GM18498 (cell line): ENCODE measurements around the gene CRLF1.

Experiments used
- ATAC-seq: cut with Tn5 transposase; IDR thresholded peaks from one replicate; pipeline ENCODE4 v1.9.1; 2021; ENCODE audit warnings: mild to moderate bottlenecking, moderate library complexity; ENCODE audit not compliant: unreplicated experiment

CRLF1 gene

DNA sequence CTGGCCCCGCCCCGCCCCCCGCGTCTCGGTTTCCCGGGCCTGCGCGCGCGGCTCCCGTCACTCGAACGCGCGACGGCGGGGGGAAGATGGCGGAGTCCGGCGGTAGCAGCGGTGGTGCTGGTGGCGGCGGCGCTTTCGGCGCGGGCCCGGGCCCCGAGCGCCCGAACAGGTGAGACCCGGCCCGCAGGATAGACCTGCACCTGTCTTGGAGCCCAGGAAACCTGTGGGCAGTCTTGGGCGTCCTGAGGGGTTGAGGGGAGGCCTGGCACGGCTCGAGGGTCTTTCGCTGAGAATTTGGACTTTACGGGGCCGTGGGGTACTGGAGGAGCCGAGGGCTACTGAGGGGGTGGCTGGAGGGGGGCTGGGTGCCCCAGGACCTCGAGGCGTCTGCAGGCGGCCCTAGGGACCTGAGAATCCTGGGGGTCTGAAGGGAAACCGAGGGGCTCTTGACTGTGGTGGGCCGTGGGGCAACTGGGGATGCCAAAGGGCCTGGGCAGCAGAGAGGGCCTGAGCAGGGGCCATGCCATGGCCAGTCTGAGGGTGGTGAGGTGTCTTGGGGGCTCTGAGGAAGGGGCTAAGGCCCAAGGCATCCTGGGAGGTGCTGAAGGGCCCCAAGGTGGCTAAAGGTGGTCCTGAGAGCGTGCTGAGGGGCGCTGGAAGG is 30.5 kb upstream of the CRLF1 start, which contains the start of gene KLHL26:
TSS of gene KLHL26 (plus strand) at position 60 of the 661 bp plus-strand sequence. CDS start at position 87, 27 bp downstream.
- no peak for ATAC-seq

DNA sequence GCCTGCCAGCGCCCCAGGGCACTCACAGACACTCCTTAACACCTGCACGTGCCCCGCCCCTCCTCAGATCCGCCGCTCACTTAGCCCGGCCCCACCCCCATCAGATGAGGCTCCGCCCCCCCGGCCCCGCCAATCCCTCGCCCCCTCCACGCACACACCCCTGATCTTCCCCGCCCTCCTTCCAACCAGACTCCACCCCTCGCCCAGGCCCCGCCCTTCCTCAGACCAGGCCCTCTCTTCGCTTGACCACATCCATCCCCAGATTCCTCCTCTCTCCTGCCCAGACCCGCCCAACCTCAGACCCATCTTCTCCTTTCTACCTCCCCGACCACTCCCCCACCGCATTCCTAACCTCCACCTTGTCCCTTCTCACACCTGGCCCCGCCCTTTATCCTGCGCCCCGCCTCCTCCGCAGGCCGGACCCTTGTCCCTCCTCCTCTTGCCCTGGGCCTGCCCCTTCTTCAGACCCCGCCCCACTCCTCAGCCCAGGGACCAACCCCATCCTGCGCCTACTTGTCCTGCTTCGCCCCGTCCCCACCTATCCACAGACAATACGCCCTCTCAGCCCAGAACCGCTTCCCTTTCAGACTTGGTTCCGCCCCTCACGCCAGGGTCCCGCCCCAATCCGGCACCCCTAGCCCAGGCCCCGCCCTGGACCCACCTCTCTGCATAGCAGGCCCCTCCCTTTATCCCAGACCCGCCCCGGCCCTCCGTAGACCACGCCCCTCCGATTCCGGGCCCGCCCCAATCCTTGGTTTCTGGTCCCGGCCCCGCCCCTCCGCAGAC is 29.8 kb upstream of the CRLF1 start:
- peak; percentile 93 for ATAC-seq

DNA sequence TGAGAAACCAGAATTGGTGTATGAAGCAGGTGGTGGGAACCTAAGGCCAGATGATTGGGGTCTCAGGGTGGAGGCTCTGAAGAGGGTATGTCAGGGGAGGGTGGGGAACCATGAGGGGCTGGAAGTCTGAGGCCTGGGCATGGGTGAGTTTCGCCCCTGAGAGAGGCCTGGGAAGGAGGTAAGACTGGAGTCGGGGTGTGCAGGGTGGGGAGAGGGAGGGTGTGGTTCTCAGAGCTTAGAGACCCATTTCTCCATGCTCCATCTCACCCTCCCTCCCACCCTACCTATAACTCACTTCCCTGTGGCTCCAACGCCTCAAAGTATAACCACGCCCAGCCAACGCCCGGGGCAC is 29.2 kb upstream of the CRLF1 start:
- no peak for ATAC-seq

DNA sequence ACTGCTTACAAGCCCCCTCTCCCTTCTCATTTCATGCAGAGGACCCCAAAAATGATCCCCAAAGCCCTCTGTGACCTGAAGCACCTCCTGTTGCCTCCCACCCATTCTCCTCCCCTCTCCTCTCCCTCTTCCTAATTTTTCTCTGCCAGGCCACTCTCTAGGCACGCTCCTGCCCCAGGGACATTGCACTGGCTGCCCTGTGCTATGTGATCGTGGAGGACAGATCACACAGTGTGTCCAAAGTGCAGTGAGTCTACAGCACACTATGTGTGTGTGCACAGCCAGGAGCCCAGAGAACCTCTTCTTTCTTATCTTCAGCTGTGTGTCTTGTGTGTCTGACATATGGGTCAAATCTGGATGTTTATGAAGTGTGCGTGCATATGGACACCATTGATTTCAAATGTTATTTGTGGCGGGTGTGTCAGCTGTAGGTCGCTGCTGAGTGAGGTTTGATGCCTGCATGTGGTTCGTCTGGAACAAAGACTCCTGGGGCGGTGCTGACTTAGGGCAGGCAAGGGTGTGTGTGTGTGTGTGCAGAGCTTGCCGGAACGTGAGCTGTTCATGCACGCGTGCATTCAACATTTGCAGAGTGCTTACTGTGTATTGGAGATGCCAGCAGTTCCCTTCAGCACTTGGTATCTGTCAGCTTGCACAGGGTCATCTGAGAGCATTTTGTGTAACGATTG is 28.2 kb upstream of the CRLF1 start:
- no peak for ATAC-seq

DNA sequence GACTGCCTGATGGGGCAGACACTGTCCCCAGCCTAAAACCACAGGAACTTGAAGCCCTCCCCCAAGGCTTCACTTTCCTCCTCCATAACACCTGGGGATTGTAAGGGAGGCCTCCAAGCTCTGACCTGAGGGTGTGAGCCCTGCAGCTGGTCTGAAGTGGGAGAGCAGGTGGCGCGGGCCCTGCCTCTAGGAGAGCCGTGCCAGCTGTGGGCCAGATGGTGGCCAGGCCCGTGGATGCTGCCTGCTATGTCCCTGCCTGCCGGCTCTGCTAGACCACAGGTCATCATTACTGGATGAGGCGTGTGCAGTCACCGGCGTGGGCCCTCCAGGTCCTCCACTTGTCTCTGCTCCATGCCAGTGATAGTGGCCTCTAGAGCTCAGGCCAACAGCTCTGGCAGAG is 26.7 kb upstream of the CRLF1 start:
- ATAC-seq, result no peak

DNA sequence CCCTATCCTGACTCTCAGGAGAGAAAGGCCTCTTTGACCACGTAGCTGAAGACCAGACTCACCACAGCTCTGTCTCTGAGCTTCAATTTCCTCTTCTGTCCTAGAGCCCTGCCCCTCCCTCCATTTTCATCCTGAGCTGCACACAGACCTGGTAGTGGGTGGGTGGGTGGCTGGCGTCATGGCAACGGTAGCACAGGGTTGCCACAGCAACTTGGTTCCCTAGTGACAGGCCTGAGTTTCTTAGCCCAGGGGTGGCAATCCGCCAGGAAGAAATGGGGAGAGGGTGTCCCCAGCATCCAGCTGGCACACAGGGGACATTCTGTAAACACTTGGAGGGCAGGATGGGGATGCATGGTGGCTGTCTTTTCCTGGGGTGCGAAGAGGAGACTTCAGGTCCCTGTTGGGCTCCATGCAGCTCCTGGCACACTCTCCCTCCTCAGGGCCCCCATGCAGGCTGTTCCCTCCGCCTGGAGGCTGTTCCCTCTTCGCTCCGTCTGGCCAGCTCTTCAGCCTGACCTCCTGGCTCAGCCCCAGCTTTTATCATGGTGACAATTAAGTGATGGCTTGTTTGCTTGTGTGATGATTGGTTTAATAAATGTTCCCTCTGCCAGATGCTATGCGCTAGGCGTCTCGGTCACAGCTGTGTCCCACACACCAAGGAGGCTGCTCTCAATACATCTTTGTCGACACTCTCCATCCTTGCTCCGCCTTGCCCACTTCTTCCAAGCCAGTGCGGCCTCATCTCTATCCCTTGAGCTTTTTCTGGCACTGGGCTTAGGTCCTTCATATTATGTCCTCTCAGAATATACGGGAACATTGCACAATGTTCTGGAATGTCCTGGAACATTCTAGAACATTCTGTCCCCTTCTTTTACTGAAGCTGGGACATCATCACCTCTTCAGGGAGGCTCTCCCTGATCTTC is 22.8 kb upstream of the CRLF1 start:
- no peak for ATAC-seq

DNA sequence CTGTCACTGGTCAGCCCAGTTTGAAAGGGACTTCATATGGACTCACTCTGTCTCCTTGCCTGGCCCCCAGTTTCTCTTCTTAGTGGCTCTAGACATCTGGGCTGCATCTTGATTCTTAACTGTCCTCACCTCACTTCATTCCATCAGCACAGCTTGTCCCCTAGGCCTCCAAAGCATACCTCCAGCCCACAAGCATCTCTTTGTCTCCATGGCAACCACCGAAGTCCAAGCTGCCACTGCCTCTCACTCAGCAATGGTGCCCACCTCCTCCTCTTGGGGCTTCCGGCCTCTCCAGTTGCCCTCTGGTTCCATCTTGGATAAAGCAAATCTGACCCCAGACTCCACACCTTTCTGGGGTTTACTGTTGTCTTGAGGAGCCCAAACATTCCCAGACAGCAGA is 20.3 kb upstream of the CRLF1 start:
- ATAC-seq, result no peak

DNA sequence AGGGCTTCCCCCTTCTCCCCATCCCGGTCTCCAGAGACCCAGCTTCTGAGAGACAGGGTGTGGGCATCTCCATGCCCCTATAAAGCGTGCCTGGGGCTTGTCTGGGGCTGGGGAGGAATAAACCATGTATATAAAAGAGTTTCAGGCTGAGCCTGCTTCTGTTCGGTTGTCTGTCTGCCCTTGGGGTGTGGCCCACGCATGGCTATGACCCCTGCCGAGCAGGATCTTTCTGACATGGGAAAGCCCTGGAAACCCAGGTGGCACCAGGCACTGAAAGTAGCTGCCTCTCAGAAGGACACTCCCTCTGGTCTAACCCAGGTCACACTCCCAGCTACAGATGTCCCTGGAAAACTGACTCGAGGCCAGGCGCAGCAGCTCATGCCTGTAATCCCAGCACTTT is 14.3 kb upstream of the CRLF1 start:
- no peak for ATAC-seq

DNA sequence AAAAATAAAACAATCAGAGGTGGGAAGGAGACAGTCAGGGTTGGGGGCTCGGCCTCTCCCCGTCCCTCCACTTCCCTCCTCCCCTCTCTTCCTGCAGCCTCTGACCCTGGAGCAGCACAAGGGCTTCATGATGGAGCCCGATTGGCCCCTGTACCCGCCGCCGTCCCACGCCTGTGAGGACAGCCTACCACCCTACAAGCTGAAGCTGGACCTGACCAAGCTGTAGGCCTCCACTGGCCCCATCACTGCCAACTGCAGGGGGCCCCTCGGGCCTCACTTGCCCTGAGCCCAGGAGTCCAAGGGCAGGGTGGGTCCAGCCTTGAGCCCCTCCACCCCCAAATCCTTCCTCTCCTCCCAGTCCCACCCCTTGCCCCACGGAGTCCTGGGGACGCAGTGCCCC is 13.7 kb upstream of the CRLF1 start:
- ATAC-seq, result no peak

DNA sequence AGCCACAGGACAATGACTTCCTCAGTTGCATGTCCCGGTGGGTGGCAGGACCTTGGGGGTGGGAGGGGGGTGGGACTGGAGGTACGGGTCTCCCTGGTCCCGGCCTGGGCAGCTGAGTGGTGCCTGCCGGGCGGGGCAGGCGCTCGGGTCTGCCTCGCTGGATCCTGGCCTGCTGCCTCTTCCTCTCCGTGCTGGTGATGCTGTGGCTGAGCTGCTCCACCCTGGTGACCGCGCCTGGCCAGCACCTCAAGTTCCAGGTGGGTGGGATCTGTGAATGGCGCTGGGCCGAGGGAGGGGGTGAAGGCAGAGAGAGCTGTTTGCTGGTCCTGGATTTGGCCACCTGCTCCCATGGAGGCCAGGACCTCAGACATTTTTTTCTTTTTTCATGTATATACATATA is 11.6 kb upstream of the CRLF1 start:
- ATAC-seq, result no peak

DNA sequence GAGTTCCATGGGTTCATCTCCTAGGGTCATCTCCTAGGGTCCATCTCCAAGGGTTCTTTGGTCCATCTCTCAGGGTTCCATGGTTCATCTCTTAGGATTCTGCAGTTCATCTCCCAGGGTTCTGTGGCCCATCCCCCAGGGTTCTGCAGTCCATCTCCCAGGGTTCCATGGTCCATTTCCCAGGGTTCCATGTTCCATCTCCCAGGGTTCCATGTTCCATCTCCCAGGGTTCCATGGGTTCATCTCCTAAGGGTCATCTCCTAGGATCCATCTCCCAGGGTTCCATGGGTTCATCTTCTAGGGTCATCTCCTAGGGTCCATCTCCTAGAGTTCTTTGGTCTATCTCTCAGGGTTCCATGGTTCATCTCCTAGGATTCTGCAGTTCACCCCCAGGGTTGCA is 11.0 kb upstream of the CRLF1 start:
- no peak for ATAC-seq

DNA sequence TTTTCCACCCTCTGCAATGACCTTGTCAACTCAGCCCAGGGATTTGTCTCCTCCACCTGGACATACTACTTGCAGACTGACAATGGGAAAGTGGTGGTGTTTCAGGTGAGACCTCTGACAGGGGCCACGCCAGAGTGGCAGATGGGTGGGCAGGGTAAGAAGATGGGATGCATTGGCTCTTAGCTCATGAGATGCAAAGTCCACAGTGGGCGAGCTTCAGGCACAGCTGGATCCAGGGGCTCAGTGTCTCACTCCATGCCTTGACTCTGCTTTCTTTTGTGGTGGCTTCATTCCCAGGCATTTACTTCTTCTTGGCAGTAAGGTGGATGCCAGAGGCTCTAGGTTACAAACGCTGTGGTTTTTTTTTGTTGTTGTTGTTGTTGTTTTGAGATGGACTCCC is 9.4 kb upstream of the CRLF1 start:
- no peak for ATAC-seq

DNA sequence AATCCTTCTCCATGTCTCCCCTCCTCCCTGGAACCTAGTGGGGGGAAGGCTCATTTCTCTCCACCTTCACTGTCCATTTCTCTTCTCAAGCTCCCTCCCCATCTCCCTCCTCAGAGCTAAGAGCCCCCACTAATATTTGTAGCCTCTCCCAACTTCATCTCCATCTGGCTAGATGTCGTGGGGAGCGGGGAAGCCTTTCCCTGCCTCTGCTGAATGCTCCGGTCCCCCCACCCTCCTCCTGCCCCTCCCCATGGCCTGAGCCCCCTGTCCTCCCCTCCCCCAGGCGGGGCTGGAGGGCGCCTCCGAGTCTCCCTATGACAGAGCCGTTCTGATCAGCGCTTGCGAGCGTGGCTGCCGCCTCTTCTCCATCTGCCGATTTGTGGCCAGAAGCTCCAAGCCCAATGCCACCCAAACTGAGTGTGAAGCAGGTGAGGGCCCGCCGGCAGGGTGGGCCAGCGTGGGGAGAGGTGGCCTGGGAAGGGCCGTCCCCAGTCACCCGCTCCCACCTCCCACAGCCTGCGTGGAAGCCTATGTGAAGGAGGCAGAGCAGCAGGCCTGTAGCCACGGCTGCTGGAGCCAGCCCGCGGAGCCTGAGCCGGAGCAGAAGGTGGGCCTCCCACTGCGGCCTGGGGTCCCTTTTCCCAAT is 7.1 kb upstream of the CRLF1 start:
- no peak for ATAC-seq

DNA sequence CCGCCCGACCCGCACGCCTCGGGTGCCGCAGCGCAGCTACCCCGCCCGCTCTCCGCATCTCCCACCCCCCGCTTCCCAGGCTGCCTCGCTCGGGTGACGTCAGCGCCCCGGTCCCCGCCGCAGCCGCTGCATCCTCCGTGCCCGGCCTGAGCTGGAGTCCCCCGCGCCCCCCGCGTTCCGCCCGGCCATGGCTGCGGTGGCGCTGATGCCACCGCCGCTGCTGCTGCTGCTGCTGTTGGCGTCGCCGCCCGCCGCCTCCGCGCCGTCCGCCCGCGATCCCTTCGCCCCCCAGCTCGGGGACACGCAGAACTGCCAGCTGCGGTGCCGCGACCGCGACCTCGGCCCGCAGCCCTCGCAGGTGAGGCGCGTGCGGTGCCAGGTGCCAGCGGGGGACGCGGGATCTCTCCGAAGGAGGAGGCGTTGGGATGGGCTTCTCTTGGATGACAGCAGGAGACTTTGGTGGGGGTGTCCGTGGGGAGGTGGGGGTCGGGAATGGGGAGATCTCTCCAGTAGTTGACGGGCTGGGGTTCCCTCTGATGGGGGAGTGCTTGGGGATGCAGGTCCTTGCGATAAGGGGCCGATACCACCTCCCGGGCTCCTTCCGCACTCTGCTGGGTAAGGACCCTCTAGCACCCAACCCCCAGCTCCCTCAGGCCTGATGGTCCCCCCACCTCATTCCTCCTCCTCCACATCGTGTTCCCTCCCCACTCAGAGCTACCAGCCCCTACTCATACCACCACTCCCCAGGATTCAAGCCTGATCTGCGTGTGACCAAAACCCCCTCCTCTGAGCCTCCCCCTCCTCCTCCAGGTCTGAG is 6.4 kb upstream of the CRLF1 start, which contains the start of gene TMEM59L:
TSS of gene TMEM59L (plus strand) at position 99 of the 817 bp plus-strand sequence. CDS start at position 188, 89 bp downstream.
- no peak for ATAC-seq

DNA sequence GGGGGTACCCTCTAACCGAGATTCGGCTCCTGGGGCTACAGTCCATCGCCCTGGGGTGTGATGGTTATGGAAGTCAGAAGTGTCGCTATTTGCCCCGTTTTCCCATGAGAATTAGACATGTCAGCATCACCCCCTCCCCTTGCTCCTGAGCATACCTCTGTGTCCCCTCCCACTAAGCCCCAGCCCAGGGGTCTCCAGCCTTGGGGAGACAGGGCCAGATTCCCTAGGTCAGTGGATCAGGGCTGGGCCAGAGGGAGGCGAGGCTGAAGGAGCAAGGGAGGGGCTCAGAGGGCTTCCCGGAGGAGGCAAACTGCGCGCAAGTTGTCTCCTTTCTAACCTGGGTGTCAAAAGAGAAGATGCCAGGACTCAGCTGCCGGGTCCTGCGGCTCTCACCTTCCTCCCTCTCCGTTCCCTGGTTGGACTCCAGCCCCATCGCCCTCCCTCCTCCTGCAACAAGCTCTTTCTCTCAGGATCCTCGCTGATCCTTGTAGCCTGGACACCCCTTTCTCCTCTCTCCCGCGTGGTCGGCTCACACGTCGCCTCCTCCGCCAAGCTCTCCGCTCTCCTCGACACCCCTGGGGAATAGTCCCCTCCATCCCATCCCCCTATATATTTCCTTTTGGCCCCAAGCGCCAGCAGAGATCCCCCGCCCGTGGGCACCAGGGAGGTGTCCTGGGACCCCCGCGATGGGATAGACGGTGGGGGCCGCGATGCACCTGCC is 5.6 kb upstream of the CRLF1 start:
- no peak for ATAC-seq

DNA sequence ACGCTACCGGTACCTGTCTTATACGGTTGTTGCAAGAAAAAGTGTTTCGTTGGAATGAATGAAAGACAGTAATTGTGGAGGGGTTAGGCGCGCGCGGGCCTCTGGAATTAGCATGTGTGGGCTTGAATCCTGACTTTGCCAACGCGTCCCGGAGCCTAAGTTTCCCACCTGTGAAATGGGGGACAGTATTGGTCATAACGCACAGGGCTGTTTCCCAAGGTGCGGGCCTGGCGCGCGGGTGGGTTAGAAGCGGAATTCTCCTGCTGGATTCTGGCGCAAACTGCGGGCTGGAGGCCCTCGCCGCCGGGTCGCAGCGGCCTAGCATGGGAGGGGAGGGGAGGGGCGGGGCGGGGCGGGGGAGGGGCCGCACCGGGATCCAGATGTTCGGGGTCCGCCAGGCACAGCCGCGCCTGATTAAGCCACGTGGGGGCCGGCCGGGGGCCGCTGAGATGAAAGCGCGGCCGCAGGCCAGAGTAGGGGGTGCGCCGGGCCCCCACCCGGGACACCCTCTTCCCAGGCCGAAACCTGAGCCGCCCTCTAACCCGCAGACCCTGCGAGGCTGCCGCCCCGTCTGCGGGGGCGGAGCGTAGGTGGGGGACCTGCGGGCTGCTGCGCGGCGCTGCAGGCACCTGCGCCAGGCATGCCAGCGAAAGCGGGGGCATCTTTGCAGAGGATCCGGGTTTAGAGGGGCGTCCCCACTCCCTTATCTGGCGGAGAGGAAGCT is 4.9 kb upstream of the CRLF1 start:
- ATAC-seq, result no peak

DNA sequence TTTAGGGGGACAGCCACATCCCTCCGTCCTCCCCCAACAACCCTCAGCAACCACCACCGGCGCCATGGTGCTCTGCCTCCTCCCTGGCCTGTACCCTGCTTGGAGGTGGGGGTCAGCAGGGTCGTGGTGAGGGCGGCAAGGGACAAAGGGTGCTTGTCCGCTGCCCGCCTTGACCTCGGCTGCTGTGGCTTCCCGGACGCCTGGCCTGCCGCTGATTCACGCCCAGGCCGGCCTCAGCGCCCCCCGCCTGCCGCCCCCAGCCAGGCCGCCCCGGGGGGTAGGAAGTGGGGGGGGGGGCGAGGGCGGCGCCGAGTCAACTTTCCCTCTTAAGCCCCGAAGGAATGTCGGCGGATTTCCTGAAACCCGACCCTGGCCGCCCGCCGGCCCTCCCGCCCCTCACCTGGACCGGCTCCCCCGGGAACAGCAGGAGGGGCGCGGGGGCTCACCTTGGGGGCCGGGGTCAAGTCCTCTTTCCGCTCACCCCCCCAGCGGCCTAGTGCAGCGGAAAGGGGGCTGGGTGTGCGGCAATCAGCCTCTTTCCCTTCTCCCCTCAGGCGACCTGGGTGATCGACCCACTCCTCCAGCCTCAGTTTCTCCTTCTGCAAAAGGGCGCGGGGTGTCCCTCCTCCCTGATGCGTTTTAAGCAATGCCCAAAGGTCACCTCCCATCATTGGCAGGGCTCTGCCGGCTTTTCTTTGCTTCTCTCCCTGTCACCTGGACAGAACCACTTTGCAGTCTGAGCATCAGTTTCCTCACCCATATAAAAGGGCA is 4.1 kb upstream of the CRLF1 start:
- ATAC-seq, result no peak

DNA sequence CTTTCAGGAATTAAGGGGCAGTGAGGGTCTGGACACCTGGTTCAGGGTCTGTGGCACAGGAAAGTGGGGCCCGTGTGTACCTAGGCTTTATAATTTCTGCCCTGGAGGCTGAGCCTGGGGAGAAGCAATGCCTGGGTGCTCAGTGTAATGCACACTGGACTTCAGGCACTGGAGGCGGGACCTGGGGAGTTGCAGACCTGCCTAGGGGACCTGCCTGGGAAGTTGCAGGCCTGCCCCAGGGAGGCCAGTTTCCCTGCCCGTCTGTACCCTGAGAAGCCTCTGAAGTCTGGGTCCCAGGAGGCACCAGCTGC is 3.6 kb upstream of the CRLF1 start:
- ATAC-seq, result no peak
